OCI-LY3 (cell line): ENCODE measurements around the gene STRIP2.

ENCODE experiments used
- CTCF ChIP-seq: fragments of 200-600, 300-600 bp; sonication (generic); IDR thresholded peaks from 2 replicates; pipeline ENCODE4 v1.5.1; 2014; ENCODE audit warnings: antibody characterized with exemption, low read length, low read depth
- EZH2phosphoT487 ChIP-seq: fragments of 200-600 bp; shearing (Covaris generic); IDR thresholded peaks from 2 replicates; pipeline ENCODE4 v1.6.1; 2018; ENCODE audit warnings: antibody characterized with exemption, mixed run types, low read depth

DNA sequence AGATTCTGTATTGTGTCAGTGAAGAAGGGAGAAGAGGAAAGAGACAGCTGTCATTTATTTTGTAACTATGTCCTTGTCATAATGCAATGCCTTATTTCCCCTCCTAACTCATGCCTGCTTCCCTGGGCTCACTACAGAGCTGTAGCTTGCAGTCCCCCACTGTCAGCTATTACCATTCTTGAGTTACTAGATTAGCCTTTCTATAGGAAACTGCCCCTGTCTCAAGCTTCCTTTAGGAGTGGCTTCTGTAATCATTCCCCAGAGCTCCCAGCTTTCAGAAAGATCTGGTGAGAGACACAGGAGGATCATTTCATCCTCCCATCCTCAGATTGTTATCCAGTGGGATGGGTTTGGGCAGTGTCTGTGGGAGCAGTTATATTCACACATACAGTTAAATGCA is 35.7 kb downstream of the STRIP2 start:
- TF ChIP-seq CTCF (no peak), EZH2phosphoT487 (no peak)
